ACHN (cell line): ENCODE data around the gene IL1RL1.

ENCODE experiments used
- DNase-seq: peaks from one replicate; pipeline ENCODE4 v3.0.0-alpha.2; 2015
- in situ Hi-C: cut with HindIII; loops from 2 replicates; pipeline ENCODE4 v1.10.0; 2017; ENCODE audit warnings: low sequenced_read_pairs, low pct_ligation_motif_present, low pct_unique_long_range_greater_than_20kb

IL1RL1 gene

DNA sequence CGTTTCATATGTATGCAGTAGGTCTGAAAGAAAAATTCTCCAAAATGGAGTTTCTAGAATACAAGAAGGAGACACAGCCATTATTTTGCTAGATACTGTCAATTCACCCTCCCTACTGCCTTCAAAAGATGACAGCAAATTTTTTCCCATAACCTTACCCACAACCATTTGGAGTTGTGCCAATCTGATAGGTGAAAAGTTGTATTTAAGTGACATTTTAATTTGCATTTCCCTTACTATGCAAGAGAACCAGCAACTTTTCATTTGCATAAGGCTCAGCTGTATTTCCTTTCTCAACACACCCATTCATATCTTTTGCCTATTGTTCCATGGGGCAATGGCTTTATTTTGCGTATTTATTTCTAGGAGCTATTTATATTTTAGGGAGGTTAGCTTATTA, 80.2 kb downstream of the IL1RL1 start:
- in situ Hi-C loops: no loop called here
- DNase-seq: no peak

- in situ Hi-C loops: no loop called here
- DNase-seq: no peak
Observed at GRCh38 chr2:102392096-102392495, 80.7 kb downstream of the IL1RL1 start.

DNA sequence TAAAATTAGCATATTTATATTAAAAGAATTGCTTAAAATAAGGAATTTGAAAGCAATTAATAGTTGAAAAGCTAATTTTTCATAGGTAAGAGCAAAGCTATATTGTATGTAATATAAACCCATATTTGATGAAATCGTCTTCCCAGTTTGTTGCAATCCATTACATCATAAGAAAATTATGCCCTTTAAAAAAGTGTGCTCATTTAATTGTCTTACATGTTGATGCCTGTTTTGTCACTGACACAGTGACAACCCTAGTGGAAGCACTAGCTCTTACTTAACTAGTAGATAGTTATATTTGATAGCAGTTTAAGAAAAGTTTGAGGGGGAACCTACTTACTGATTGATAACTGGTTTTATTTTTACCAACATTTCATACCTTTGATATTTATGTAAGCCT, 81.6 kb downstream of the IL1RL1 start:
- in situ Hi-C loops: no loop called here
- DNase-seq: no peak

GRCh38 chr2:102396012-102396411, 84.6 kb downstream of the IL1RL1 start:
- no peak for DNase-seq
- in situ Hi-C loops: no loop called here

DNA sequence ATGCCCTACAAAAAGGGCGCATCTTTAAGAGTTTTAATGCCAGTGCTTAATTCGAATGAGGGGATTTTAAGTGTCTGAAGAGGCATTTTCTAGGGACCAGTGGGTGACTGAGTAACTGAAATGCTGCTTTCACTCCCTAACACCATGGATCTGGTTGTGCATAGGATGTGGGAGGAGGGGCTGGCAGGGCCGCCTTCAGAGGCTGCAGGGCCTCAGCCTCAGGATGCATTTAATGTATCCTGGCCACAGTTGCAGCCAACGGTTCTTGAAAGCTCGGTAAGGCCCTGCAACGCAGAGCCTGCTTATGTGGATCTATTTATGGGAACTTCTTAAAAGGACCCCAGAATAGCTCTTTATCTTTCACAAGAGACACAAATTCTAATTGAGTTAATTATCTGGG, 85.8 kb downstream of the IL1RL1 start:
- in situ Hi-C loops: no loop called here
- no peak for DNase-seq

DNA sequence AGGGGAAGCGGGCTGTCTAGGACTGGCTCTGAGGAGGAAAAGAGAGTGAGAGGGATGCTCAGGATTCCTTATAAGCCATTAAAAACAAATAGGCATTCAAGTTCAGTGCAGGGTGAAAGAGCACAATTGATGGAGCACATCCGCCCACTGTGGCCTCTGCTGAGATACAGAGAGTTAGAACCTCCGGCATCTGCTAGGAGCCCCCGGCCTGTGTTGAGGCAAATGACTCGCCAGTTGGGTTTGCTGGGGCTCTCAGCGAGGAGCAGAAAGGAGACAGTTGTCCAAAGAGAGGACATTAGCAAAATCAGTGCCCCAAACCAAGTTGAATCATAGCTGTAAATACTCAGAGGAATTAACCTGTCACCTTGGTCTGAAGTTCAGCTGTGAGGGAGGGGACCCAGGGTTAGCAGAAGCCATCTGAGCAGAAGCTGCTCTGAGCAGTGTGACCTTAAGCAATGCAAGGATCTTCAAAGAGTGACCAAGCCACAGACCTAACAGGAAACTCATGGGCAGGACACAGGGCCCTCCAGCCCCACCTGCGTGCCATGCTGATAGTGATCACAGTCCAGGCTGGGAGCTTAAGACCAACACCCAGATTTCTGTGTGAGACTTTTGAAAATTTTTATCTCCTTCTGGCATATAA, 88.3 kb downstream of the IL1RL1 start:
- in situ Hi-C loops: no loop called here
- no peak for DNase-seq

- no peak for DNase-seq
- in situ Hi-C loops: no loop called here
Observed at GRCh38 chr2:102401456-102401855, 90.1 kb downstream of the IL1RL1 start.
